KOPT-K1 (cell line): Measurements from ENCODE around the gene SDF4.

Experiments
- H3K27ac ChIP-seq: fragments of 200-600 bp; sonication (generic); 2 replicates; pipeline ENCODE4 v1.5.1; 2016; ENCODE audit warnings: antibody characterized with exemption, mild to moderate bottlenecking, low read depth, low read length; ENCODE audit not compliant: poor library complexity, severe bottlenecking
- H3K36me3 ChIP-seq: fragments of 200-600 bp; sonication (generic); 2 replicates; pipeline ENCODE4 v1.5.1; 2017; ENCODE audit warnings: antibody characterized with exemption, mild to moderate bottlenecking, low read length, moderate library complexity; ENCODE audit not compliant: insufficient read depth
- H3K9me3 ChIP-seq: fragments of 200-600 bp; sonication (generic); 2 replicates; pipeline ENCODE4 v1.5.1; 2017; ENCODE audit warnings: antibody characterized with exemption, low read length, mild to moderate bottlenecking; ENCODE audit not compliant: insufficient read depth, poor library complexity, severe bottlenecking

SDF4 gene

DNA sequence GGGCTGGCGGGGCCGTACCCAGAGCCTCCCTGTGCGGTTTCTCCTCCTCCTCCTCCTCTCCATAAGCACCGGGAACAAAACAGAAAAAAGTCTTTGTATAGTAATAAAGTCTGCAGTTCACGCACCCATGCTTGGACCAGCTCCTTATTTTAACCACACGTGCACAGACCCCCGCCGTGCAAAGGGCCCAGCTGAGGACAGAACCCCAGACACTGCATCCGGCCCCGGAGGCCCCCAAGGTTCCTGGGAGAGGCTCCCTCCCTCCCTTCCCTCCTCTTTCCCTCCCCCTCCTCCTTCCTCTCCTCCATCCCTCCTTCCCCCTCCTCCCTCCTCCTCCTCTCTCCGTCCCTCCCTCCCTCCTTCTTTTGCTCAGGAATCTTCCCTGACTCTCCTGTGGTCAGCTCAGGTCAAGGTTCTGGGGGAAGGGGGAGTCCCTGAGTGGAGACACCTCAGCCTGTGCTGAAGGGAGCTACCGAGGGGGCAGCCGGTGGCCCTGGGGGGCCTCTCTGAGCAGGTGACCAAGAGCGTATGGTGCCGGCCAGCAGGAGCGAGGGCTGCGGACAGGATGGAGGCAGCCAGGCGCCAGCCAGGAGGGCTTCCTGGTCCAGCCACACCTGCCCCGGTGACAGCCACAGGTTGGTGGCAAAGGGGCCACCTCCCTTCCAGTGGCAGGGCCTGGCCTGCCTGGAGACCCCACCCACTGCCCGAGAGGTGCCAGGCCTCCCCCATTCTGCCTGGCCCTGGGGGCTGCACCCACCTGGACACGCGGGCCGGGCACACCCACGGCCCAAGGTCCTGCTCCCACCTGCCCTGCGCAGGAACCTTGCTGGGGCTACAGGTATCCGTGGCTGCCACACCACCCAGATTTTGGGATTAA, 61.3 kb downstream of the SDF4 start:
- H3K27ac ChIP-seq = no peak overlapping the region

DNA sequence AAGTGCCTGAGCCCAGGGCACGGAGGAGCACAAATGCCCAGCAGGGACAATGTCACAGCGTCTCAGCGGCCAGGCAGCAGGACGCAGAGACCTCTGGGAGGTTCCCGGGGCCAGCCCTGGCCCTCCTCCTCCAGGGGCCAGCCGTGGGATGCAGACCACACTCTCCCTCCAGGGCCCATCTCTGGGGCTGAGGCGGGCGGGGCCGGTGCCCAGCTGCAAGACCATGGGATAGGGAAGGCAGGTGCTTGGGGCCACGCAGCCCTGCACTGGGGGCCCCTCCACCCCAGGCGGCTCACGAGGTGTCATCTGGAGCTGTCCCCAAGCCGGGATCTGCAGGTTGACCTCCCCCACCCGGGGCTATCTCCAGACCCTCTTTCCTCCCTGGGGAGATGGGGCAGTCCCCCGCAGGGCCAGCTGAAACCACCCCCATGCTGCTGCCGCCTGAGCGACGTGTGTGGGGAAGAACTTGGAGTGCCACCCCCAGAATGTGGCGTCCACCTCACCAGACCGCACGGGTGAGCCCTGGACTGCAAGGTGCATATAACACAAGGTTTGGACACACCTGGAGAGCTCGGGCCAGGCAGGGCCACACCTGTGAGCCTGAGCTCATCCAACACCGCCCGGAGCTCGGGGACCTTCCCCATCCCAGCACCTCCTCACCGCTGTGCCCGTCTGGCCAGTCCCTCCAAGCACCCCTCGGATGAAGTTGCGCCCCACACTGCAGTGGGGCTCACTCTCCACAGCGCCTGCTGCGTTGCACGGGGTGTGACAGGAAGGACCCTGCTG, 62.2 kb downstream of the SDF4 start:
- no peaks in the 10 kb centered on the region for H3K36me3 ChIP-seq
- H3K9me3 ChIP-seq = no peaks in the 10 kb centered on the region
- H3K27ac ChIP-seq = no peak overlapping the region

More for the DNA sequence above, 61.3 kb downstream of the SDF4 start:
- Histone ChIP-seq H3K9me3 (no peaks in the 10 kb centered on the region), H3K36me3 (no peaks in the 10 kb centered on the region)

DNA sequence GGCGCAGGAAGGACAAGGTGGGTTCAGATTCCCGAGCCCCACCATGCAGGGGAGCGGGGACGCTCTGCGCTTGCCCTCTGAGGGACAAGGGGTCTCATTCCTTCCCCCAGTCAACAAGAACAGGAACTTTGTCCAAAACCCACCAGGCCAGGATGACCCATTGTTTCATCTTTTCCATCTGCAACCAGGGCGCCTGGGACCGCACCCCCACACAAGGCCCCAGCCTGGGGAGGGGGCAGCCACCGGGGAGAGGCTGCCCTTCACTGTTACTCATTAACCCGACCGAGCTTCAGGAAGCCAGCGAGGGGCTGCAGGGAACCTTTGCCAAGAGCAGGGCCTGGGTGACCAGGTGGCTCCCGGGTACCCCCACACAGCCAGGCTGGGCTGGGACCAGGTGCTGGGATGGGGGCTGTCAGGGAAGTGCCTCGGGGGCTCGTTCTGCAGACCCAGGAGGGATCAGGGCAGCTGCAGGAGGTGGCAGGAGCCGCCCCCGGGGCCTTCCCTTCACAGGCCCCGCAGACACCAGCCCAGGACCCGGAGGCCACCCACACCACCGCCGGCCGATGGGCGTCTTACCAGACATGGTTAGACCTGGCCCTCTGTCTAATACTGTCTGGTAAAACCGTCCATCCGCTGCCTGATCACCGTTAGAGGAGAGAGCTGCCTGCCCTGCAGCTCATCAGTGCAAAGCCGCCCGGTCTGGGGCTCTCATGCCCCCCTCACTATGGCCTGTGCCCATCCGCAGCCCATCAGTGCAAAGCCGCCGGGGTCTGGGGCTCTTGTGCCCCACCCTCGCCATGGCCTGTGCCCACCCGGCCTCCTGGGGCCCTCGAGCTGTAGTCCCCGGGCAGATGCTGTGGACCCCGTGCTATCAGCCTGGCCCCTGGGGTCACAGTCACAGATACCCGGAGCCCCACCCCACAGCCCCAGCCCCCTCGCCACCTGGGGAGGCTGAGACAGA, 63.1 kb downstream of the SDF4 start:
- no peak overlapping the region for H3K27ac ChIP-seq
- no peaks in the 10 kb centered on the region for H3K36me3 ChIP-seq
- no peaks in the 10 kb centered on the region for H3K9me3 ChIP-seq

DNA sequence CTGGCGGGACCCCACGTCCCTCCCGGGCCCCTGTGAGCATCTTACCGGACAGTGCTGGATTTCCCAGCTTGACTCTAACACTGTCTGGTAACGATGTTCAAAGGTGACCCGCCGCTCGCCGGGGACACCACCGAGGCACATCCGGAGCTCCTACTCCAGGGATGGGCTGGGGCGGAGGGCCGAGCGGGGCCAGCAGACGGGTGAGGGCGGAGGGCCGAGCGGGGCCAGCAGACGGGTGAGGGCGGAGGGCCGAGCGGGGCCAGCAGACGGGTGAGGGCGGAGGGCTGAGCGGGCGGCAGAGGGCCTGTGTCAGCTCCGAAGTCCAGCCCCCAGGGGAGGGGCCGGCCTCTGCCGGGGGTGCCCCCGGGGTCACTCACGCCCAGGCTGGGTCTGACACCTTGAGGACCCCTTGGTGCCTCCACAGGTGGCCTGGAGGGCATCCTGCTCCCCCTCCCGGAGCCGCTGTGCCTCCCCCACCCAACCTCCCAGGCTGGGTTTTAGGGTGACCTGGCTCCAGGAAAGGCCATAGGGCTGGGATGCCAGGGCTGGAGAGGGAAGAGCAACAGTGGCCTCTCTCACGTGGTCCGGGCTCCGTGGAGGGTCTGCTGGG, 63.9 kb downstream of the SDF4 start:
- Histone ChIP-seq H3K36me3 (no peaks in the 10 kb centered on the region), H3K9me3 (no peaks in the 10 kb centered on the region), H3K27ac (no peak overlapping the region)

DNA sequence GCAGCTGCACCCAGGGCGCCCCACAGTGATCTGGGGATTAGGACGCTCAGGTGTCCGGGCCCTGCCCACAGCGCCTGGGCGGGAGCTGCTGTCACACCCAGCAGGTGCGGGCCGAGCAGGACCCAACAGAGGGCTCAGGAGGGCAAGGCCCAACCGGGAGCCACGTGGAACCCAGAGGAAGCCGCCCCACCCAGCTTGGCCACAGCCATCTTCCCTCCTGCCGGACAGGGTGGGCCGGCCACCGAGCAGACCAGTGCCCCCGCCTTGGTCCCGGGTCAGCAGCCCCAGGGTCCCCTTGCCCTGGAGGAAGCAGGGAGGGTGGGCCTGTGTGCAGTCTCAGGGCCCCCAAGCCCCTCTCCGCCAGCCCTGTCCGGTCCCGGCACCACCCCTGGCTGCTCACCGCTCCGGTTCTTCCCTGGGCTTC, 64.4 kb downstream of the SDF4 start:
- H3K27ac ChIP-seq = no peak overlapping the region
- H3K36me3 ChIP-seq = no peaks in the 10 kb centered on the region
- H3K9me3 ChIP-seq = no peaks in the 10 kb centered on the region
